GM21367 (cell line): ENCODE measurements around the gene CEP63.

Experiments used
- ATAC-seq: cut with Tn5 transposase; IDR thresholded peaks from one replicate; pipeline ENCODE4 v1.9.1; 2021; ENCODE audit not compliant: unreplicated experiment

The CEP63 gene

DNA sequence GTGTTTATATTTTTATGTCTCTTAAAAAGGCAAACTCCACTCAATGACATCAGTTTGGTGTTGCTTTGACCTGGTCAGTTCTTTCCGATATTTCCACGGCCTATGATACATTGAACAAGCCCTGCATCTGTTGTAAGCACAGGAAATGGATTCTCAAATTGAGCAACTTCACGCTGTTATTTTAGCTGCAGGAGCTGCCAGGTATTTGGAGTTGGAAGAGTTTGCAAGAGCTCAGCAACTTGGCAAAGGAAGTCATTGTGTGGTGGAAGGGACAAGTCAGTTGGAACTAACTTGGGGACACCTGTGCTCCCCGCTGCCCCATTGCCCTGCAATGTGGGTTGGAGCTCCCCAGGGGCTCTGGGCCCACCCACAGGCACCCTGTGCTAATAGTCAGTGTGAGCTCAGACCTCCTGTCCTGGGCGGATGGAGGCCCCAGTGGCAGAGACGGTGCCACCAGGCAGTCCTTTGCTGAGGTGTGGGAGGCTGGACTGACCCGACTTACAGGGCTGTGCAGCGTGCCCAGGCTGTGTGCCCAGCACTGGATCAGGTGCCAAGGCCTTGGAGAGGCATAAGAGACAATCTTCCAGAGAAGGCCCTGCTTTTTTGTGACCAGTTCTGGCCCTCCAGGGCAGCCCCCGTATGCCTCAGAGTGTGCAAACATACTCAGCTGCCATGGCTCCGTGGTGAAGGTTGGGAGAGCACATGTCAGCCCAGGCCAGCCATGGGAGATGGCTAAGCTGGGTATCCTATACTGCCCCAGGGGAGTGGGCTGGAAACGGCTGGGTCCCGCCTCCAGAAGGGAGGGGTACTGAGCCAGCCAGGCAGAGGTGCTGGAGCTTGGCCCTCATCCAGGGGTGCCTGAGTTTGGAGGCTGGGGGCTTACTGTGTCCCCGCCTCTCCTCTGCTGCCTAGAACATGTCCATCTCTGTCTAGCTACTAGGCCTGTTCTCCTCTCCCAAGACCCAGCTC is 121.5 kb downstream of the CEP63 start:
- no peak for ATAC-seq

- ATAC-seq: no peak
These were observed 122.3 kb downstream of the CEP63 start for GRCh38 chr3:134608023-134608770.

GRCh38 chr3:134608771-134609435 is 123.0 kb downstream of the CEP63 start:
- no peak for ATAC-seq

GRCh38 chr3:134609821-134610431 is 124.1 kb downstream of the CEP63 start:
- no peak for ATAC-seq

GRCh38 chr3:134610432-134611385 is 124.9 kb downstream of the CEP63 start:
- no peak for ATAC-seq

GRCh38 chr3:134611516-134611915 is 125.7 kb downstream of the CEP63 start:
- no peak for ATAC-seq

GRCh38 chr3:134613006-134613520 is 127.2 kb downstream of the CEP63 start:
- ATAC-seq: no peak

GRCh38 chr3:134614955-134615354 is 129.1 kb downstream of the CEP63 start:
- ATAC-seq: no peak

GRCh38 chr3:134615743-134616142 is 129.9 kb downstream of the CEP63 start:
- no peak for ATAC-seq

- no peak for ATAC-seq
These were observed 132.0 kb downstream of the CEP63 start for GRCh38 chr3:134617608-134618477.

GRCh38 chr3:134618478-134619300 is 132.8 kb downstream of the CEP63 start:
- no peak for ATAC-seq

GRCh38 chr3:134619301-134619615 is 133.4 kb downstream of the CEP63 start:
- ATAC-seq: no peak

GRCh38 chr3:134619884-134620445 is 134.1 kb downstream of the CEP63 start:
- ATAC-seq: no peak

DNA sequence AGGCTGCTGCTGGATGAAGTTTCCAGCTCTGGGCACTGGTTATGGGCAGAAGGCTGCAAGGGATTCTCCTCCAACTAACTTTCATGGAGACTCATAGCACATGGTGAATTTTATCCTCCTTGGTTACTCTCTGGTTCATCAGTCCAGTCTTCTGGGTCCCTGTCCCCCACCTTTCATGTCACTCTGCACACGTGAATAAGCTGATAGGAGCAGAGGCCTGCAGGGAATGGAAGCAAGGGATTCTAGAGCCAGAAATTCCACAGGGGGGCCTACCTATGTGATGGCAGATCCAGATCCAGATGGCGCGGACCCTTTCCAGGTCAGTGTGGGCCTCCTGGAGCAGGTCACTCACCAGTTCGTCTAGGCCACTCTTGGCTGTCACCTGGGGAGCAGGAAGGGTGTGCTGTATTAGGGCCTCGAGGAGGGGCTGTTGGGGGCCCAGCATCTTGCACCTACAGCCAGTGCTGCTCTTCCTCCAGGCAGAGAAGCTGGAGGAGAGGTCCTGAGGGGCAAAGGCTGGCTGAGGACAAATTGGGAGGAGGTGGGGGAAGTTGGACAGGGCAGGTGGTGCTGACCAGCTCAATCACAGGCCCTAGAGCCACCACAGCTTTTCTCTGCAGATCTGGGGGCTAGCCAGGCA is 134.7 kb downstream of the CEP63 start:
- ATAC-seq: no peak

DNA sequence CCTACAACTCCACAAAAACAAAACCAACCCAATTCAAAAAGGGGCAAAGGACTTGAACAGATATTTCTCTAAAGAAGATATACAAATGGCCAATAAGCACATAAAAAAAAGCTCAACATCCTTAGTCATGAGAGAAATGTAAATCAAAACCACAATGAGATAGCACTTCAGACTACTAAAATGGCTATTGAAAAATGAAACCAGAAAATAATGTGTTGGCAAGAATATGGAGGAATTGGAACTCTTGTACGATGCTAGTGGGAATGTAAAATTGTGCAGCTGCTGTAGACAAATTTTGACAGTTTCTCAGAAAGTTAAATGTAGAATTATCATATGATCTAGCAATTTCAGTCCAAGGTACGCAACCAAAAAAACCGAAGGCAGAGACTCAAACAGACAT is 136.0 kb downstream of the CEP63 start:
- ATAC-seq: no peak

GRCh38 chr3:134622806-134623365 is 137.0 kb downstream of the CEP63 start:
- no peak for ATAC-seq
